C4-2B (cell line): ENCODE measurements around the gene DENND4A.

ENCODE experiments used
- ZFX ChIP-seq: fragments of 450-650 bp; IDR thresholded peaks from 2 replicates; pipeline ENCODE4 v1.6.1; 2017
- TF ChIP-seq, protein P1 (sequence below): fragments of 450-650 bp; conservative IDR thresholded peaks from 2 replicates; pipeline ENCODE4 v1.5.1; 2017; ENCODE audit warnings: mild to moderate bottlenecking

DNA sequence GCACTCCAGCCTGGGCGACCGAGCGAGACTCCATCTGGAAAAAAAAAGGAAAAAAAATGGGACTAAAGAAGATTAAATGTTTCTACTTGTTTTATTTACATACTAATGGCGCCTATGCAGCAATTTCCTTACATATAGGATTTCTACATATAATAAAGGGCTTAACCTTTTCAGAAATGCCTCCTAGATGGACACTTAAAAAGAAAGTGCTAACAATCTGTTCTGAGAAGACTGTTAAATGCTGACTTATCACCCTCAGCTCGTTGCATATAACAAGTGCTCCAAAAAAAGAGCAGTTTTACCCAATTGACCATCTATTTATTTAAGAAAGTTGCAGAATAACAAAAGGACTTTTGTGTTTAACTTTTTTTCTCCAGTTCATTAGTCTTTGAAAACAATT lies 32.7 kb downstream of the DENND4A start:
- TF ChIP-seq, protein P1, sequence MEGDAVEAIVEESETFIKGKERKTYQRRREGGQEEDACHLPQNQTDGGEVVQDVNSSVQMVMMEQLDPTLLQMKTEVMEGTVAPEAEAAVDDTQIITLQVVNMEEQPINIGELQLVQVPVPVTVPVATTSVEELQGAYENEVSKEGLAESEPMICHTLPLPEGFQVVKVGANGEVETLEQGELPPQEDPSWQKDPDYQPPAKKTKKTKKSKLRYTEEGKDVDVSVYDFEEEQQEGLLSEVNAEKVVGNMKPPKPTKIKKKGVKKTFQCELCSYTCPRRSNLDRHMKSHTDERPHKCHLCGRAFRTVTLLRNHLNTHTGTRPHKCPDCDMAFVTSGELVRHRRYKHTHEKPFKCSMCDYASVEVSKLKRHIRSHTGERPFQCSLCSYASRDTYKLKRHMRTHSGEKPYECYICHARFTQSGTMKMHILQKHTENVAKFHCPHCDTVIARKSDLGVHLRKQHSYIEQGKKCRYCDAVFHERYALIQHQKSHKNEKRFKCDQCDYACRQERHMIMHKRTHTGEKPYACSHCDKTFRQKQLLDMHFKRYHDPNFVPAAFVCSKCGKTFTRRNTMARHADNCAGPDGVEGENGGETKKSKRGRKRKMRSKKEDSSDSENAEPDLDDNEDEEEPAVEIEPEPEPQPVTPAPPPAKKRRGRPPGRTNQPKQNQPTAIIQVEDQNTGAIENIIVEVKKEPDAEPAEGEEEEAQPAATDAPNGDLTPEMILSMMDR: no peak
- no peak for TF ChIP-seq ZFX
